Measurements from ENCODE around the gene TACC3. TPM values are rescaled to one million over a fixed set of nuclear protein-coding genes. Genes with fewer than 3 reads are reported as not detected.

Gene TACC3
- polyA plus RNA-seq, 1 of the 3 experiments (the other 2 are of a cell fraction) = 49.5 TPM

- TF ChIP-seq NRF1 (IDR thresholded peaks at IDR 0.05; ENCODE audit: low read depth, low read length) (peak; percentile 58), SMC3 (IDR thresholded peaks at IDR 0.05; ENCODE audit: low read depth, low read length) (no peak)
- no peaks in the 10 kb centered on the region for H4K20me1 ChIP-seq (ENCODE audit: insufficient read depth)
- ChIA-PET CTCF (interaction anchor here (6.2 kb wide), 1 partner anchor 8 kb away, joined by 32 read pairs; no protein-coding TSS in a partner anchor), POLR2A (no interaction called here)
- peaks cover 11% of the 10 kb centered on the region for H3K79me2 ChIP-seq (ENCODE audit: insufficient read depth)
- peaks cover 23% of the 10 kb centered on the region for H3F3A ChIP-seq (replicated peaks; ENCODE audit: insufficient read depth)
- H3K9me3 ChIP-seq = no peaks in the 10 kb centered on the region
- H3K27ac ChIP-seq (ENCODE audit: low read depth in 2 of 2, low read length in 1 of 2) = peak overlapping the region in 1 of 2 experiments; percentile 18; a peak in 1 of 4 replicates
- H3K4me1 ChIP-seq (ENCODE audit: control insufficient read depth in 1 of 2, insufficient read depth in 2 of 2, low read depth in 1 of 2, low read length in 1 of 2) = peaks cover 4 to 13% of the 10 kb centered on the region in 2 experiments; a peak in 2 of 4 replicates
- DNase-seq = no peak
- H3K27me3 ChIP-seq (ENCODE audit: insufficient read depth) = no peaks in the 10 kb centered on the region
- H3K9ac ChIP-seq = no peak overlapping the region
- peak overlapping the region in 1 of 2 experiments; percentile 67; a peak in 2 of 4 replicates for H3K4me3 ChIP-seq (ENCODE audit: low read depth in 2 of 2, low read length in 1 of 2)
- H3K4me2 ChIP-seq = peak overlapping the region; percentile 28; the same call in 1 of the 2 replicates
- 19% methylated on average over 14 of the region's 66 CpGs for WGBS (ENCODE audit: low lambda C conversion rate)
- H2AFZ ChIP-seq (ENCODE audit: low read depth) = no peak overlapping the region
- no peaks in the 10 kb centered on the region for H3K9me2 ChIP-seq
- H3K36me3 ChIP-seq (replicated peaks in 1 of 2; ENCODE audit: control insufficient read depth in 1 of 2, insufficient read depth in 2 of 2, low read length in 1 of 2) = peaks cover 0 to under 1% of the 10 kb centered on the region in 2 experiments
These were observed 36.7 kb upstream of the TACC3 start for GRCh38 chr4:1684506-1685234.

DNA sequence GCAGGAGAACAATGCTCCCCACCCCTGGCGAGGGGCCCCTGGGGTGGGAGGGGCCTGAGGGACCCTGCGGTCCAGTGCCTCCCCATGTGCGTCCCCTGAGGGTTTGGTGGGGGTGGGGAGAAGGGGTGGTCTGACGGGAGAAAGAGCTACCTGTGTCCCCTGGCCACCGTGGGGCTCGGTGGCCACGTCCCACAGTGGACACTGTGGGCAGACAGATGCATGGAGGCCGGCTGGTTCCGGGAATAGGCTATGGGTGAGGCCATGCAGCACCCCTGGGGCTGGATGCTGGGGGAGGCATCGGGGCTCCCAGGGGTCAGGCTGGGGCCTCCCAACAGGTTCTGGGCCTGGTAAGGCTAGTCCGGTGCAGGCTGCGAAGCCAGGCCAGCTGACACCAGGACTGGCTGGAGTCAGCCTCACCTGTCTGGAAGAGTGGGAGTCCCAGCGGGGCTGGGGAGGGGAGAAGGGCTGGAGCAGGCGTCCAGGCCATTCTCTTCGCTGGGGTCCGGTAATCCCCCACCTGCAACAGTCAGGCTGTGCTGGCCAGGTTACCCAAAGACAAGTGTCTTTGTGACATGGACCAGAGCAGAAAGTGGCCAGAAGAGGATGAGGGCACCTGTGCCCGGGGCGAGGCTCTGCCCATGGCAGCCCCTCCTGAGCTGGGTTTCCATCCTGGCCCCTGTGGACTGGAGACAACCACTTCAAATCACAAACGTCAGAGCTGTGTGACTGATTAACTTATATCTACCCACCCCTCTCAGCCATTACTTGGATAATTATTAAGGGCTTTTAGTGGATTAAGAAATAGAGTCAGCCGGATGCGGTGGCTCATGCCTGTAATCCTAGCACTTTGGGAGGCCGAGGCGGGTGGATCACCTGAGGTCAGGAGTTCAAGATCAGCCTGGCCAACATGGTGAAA is 35.8 kb upstream of the TACC3 start:
- Histone ChIP-seq H3K4me3 (ENCODE audit: low read depth in 2 of 2, low read length in 1 of 2) (no peak overlapping the region), H3K9ac (no peak overlapping the region), H2AFZ (ENCODE audit: low read depth) (no peak overlapping the region), H3K27me3 (ENCODE audit: insufficient read depth) (no peaks in the 10 kb centered on the region), H3K27ac (ENCODE audit: low read depth in 2 of 2, low read length in 1 of 2) (no peak overlapping the region), H3F3A (replicated peaks; ENCODE audit: insufficient read depth) (peaks cover 23% of the 10 kb centered on the region), H4K20me1 (ENCODE audit: insufficient read depth) (no peaks in the 10 kb centered on the region), H3K9me2 (no peaks in the 10 kb centered on the region), H3K79me2 (ENCODE audit: insufficient read depth) (peaks cover 11% of the 10 kb centered on the region), H3K36me3 (replicated peaks in 1 of 2; ENCODE audit: control insufficient read depth in 1 of 2, insufficient read depth in 2 of 2, low read length in 1 of 2) (peaks cover 0 to 4% of the 10 kb centered on the region in 2 experiments), H3K9me3 (no peaks in the 10 kb centered on the region), H3K4me1 (ENCODE audit: control insufficient read depth in 1 of 2, insufficient read depth in 2 of 2, low read depth in 1 of 2, low read length in 1 of 2) (peaks cover 4 to 13% of the 10 kb centered on the region in 2 experiments; a peak in 2 of 4 replicates), H3K4me2 (no peak overlapping the region)
- CTCF ChIA-PET = interaction anchor here (1.2 to 6.2 kb wide), 2 partner anchors 7 to 9 kb away, joined by 3 to 32 read pairs; no protein-coding TSS in a partner anchor
- DNase-seq = no peak
- WGBS (ENCODE audit: low lambda C conversion rate) = 84% methylated on average over 15 of the region's 23 CpGs
- POLR2A ChIA-PET = no interaction called here
- TF ChIP-seq MEF2A (IDR thresholded peaks at IDR 0.05; ENCODE audit: borderline replicate concordance, low read depth) = no peak
- TF ChIP-seq NRF1 (IDR thresholded peaks at IDR 0.05; ENCODE audit: low read depth, low read length) = no peak
- TF ChIP-seq SMC3 (IDR thresholded peaks at IDR 0.05; ENCODE audit: low read depth, low read length) = no peak
- TF ChIP-seq, protein P1, sequence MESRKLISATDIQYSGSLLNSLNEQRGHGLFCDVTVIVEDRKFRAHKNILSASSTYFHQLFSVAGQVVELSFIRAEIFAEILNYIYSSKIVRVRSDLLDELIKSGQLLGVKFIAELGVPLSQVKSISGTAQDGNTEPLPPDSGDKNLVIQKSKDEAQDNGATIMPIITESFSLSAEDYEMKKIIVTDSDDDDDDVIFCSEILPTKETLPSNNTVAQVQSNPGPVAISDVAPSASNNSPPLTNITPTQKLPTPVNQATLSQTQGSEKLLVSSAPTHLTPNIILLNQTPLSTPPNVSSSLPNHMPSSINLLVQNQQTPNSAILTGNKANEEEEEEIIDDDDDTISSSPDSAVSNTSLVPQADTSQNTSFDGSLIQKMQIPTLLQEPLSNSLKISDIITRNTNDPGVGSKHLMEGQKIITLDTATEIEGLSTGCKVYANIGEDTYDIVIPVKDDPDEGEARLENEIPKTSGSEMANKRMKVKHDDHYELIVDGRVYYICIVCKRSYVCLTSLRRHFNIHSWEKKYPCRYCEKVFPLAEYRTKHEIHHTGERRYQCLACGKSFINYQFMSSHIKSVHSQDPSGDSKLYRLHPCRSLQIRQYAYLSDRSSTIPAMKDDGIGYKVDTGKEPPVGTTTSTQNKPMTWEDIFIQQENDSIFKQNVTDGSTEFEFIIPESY (IDR thresholded peaks at IDR 0.05; ENCODE audit: borderline replicate concordance, low read depth) = no peak
- no peak for TF ChIP-seq POLR2AphosphoS5 (IDR thresholded peaks at IDR 0.05; ENCODE audit: low read depth, low read length)
- TF ChIP-seq CHD2 (IDR thresholded peaks at IDR 0.05; ENCODE audit: low read length, partially characterized antibody) = no peak
- no peak for TF ChIP-seq TAF1 (IDR thresholded peaks at IDR 0.05; ENCODE audit: borderline replicate concordance, low read depth, low read length)
- no peak for TF ChIP-seq YY1 (IDR thresholded peaks at IDR 0.05; ENCODE audit: low read depth)
- TF ChIP-seq RXRA (IDR thresholded peaks at IDR 0.05; ENCODE audit: borderline replicate concordance, low read depth) = no peak
- TF ChIP-seq, protein P2, sequence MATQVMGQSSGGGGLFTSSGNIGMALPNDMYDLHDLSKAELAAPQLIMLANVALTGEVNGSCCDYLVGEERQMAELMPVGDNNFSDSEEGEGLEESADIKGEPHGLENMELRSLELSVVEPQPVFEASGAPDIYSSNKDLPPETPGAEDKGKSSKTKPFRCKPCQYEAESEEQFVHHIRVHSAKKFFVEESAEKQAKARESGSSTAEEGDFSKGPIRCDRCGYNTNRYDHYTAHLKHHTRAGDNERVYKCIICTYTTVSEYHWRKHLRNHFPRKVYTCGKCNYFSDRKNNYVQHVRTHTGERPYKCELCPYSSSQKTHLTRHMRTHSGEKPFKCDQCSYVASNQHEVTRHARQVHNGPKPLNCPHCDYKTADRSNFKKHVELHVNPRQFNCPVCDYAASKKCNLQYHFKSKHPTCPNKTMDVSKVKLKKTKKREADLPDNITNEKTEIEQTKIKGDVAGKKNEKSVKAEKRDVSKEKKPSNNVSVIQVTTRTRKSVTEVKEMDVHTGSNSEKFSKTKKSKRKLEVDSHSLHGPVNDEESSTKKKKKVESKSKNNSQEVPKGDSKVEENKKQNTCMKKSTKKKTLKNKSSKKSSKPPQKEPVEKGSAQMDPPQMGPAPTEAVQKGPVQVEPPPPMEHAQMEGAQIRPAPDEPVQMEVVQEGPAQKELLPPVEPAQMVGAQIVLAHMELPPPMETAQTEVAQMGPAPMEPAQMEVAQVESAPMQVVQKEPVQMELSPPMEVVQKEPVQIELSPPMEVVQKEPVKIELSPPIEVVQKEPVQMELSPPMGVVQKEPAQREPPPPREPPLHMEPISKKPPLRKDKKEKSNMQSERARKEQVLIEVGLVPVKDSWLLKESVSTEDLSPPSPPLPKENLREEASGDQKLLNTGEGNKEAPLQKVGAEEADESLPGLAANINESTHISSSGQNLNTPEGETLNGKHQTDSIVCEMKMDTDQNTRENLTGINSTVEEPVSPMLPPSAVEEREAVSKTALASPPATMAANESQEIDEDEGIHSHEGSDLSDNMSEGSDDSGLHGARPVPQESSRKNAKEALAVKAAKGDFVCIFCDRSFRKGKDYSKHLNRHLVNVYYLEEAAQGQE (IDR thresholded peaks at IDR 0.05; ENCODE audit: low read depth, low read length) = no peak
- no peak for TF ChIP-seq EZH2phosphoT487 (IDR thresholded peaks at IDR 0.05; ENCODE audit: borderline replicate concordance, low read depth)
- TF ChIP-seq JUND (IDR thresholded peaks at IDR 0.05) = no peak
- TF ChIP-seq ELF1 (IDR thresholded peaks at IDR 0.05) = no peak
- no peak for TF ChIP-seq GABPA (IDR thresholded peaks at IDR 0.05; ENCODE audit: low read depth)
- no peak for TF ChIP-seq MAX (IDR thresholded peaks at IDR 0.05; ENCODE audit: low read depth)
- no peak for TF ChIP-seq FOSL2 (IDR thresholded peaks at IDR 0.05; ENCODE audit: borderline replicate concordance, low read depth)

Measured in SK-N-SH (cell line).